Measurements from ENCODE around the gene CCR8.

Gene CCR8

DNA sequence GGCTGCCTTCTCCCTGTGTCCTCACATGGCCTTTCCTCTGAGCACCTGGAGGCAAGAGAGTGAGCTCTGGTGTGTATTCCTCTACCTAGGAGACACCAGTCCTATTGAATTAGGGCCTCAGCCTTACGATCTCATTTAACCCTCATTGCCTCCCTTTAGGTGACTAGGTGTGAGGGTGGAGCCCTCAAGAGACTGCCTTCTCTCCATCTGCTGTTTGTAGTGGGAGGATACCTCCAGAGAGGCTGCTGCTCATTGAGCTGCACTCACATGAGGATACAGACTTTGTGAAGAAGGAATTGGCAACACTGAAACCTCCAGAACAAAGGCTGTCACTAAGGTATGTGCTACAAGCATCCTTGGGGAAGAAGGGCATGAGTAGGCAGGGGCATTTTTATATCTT, at the start of gene CCR8:
CCR8 (plus strand) TSS at position 217 of the 400 bp plus-strand sequence. CDS start 2,623 bp downstream, outside the sequence.
- no peak for DNase-seq

- no peak for DNase-seq
Observed at GRCh38 chr3:39279745-39280517, 49.6 kb upstream of the CCR8 start, which contains the start of gene CX3CR1. Gene CX3CR1 (minus strand): TSS chr3:39280036. CDS start chr3:39266509, 13,527 bp downstream.

DNA sequence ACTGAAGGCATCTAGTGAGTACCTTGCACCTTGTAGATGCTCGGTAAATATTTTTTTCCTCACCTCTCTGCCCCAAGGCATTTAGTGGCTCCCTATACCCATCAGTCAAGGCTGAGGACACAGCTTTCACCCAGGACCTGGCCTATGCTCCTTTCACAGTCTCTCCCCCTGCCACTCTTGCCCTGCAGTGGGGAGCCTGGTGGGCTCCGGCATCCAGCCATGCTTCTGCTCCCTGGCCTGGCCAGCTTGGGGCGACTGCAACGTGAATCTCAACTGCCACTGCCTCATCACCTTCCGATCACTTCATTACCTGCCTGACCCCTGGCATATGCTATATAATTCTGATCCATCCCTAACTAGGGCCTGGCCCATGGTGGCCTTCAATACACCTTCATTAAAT, 48.9 kb upstream of the CCR8 start:
- no peak for DNase-seq

DNA sequence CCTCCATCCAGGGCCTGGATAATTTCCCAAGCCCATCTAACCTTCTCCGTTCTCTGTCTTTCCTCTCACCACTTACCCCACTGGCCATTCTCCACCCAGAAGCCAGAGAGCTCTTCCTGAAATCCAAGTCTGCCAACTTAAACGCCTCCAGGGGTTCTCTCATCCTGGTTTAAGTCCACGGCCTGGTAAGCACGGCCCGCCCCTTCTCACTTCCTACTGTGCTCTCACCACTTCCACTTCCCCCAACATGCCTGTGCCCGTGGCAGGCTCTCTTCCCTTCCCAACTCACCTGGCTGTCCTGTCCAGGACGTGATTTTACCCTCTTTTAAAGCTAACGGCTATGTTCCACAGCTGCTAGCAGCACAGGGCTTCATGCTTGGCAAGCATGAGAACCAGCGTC, 48.0 kb upstream of the CCR8 start:
- DNase-seq = no peak

DNA sequence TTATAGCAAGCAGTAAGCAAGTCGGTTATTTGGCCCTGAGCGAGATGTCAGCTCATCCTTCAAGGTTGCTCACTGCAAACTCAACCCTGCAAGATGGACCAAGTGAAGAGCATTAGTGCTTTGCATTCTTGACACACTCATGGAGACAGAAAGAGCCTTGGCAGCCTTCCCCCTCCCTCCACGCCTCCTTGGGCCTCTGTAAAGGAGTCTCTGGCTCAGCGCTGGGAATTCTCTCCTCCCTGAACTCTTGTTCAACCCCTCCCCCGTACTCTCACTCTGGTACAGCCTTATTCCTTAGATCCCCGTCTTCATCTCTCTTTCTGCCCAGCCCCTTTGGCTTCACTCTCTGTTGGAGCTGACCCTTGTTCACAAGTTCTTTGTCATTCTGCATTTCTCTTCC, 47.5 kb upstream of the CCR8 start:
- no peak for DNase-seq

DNA sequence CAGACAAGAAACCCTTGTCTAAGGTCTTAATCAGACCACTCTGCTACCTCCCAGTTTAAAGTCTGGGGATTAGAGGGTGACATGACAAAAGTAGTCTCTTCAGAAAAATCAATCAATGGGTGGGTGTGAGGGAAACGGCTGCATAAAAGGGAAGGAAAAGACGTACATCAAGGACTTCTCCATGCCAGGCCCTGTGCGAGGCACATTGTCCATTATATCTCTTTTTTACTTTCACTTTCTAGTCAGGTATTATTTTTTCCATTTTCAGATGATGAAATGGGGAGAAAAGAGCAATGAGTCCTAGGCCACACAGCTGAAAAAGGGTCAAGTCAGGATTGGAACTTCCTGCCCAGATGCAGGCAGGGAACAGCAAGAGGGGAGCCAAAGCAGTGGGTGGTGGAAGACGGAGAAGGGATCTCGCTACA, 45.0 kb upstream of the CCR8 start:
- no peak for DNase-seq

- no peak for DNase-seq
Observed at GRCh38 chr3:39285332-39285731, 44.2 kb upstream of the CCR8 start.

DNA sequence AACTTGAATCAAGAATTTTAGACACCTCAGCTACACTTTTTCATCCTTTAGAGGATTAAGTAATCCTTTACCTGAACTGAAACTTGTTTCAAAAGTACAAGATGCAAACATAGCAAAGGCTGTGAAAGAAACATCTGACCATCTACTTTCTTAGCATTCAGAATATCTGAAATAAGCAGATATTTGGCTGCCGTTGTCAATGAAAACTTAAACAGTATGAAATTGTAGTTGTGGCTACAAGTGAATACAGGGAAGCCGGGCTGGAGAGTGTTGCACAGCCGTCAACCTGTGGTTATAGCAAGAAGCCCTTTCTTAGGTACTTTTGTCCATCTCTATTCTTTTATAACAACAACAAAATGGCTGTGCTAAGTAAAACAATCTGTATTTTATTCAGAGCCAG, 42.7 kb upstream of the CCR8 start:
- no peak for DNase-seq

DNA sequence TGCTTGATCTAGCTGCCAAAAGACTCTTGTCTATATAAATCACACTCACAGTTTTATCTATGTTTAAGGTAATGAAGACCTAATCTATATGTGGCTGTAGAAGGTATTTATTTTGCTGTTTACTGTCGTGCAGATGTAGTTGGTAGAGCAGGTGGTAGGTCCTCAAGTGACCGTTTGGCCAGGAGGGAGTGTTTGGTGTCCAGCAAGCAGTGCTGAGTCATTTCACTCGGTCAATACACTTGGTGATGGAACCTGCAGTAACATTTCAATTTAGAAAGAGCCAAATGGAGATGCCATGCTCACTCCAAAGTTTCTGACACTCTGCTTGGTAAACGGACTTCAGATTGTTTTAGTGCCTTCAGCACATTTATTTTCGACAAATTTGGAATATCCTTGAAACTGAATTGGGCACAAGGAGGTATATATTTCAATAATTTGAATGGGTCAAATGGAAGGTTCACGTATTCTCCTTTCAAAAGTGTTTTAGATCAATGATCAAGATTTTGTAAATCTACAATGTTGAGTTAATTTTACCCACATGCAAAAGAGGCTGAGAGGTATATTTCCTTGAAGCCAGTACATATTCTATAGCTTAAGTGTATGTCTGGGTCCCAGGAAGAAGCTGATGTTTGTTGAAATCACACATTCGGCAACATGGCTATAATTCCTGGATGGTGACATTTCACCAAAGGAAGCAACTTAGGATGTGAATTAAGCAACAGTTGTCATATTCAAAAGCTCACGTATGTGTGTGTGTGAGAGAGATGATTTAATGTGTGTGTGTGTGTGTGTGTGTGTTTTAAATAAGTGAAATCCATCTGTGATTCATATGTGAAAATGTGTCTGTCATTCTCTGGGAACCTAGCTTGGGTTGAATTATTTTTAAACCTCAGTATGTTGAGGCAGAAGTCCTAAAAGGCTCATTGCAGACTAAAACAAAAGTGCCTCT, 42.0 kb upstream of the CCR8 start:
- no peak for DNase-seq

GRCh38 chr3:39288300-39288808, 41.2 kb upstream of the CCR8 start:
- peak; percentile 82 for DNase-seq

DNA sequence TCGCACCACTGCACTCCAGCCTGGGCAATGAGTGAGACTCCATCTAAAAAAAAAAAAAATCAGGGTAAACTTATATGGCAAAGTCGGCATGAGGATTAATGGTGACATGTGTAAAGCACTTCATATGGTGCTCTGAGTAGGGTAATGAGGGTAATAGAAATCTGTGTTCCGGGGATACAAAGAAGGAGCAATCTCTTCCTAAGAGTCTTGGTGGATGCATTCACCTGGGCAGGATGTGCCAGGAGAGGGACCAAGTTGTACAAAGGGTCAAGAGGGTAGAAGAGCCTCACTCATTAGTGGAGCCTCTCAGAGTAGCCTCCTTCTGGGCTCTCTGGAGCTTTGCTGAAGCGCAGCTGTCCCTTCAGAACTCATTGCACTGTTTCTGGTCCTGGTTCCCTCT, 40.4 kb upstream of the CCR8 start:
- DNase-seq = no peak

DNA sequence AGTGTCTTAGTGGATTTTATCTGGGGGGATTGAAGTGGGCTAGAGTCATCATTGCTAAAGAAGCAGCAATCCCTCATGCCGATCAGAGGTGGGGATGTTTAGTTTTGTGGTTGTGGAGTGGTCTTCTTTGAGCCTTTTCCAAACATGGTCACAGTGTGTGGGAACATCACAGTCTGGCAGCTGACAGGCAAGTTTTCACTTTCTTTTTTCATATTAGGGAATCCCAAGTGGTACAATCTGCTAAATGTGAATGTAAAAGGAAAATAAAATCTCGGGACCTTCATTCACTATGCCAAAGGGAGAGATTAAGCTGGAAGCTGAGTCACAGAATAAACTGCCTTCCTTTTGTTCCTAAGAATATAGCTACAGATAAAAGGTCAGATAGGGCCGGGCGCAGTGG, 39.3 kb upstream of the CCR8 start:
- no peak for DNase-seq

DNA sequence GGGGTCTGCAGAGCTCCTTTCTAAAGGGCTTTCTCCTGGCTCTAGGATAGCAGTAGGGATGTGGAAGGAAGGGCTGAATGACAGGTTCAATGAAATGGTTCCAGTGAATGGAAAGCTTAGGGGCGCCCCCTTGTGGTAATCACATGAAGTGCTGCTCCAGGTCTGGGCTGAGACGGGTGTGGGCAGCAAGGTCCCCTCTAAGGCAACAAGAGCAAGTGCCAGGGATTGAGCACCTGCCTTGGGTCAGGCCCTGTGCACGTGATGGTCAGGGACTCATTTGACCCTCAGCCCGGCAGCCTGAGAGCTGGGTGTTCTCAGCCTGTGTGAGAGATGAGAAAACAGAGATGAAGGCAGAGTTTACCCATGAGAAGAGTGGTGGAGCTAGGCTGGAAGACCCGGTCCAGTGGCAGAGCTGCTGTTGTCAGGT, 37.6 kb upstream of the CCR8 start:
- DNase-seq = peak; percentile 32

GRCh38 chr3:39292961-39293360, 36.5 kb upstream of the CCR8 start:
- DNase-seq = no peak

DNA sequence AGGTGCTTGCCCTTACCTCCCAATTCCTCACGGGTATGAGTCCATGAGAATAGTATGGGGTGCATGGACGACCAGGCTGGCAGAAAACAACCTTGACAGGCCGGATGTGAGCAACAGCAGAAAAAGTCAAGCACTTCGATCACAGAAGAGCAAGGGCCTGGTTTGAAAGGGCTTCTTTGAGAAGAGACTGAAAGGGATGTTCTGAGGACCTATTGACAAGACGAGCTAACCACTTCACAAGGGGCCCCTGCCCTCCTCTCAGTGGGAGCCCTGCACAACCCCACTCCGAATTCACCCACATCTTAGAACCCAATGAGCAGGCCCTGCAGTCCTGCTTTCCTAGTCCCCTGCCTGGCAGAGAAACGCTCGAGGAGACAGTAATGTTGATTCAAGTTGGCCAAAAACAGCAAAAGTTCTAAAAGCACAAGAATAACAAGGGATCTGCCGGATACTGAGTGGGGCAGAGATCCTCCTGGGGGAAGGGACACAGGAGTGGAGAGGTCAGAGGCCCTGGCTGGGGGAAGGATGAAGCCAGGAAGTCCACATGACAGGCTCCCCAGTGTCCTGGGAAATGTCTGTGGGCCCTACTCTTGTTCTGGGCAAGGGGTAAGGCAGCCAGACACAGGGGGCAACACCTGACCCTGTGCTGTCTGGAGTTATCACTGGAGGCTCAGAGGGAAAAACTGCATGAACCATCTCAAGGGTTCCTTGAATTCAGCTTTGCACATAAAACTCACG, 34.9 kb upstream of the CCR8 start:
- DNase-seq = no peak

DNA sequence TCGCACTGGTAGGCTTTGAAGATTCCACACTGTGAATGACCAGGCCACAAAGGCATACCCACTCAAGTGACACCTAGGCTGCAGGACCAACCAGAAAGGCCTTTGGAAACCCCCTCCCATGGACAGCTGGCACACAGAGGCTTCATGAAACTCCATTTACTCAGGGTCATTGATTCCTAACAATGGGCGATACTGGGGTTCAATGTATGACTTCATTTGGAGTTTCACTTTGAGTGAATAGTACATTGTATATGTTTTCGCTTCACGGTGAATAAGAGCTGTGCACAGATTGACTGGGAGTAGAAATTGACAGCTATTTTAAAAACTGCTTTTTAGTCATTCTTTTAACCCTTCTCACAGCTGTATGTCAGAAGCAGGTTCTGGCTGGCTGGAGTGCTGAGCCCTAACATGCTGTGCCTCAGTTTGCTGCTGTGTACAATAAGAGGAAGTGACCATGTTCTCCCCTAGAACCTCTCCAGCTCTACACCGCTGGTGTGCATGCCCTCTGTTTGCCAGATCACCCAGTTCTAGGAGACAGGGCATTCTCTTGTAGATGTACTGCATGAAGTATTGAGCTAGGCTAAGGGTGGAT, 34.2 kb upstream of the CCR8 start:
- no peak for DNase-seq

DNA sequence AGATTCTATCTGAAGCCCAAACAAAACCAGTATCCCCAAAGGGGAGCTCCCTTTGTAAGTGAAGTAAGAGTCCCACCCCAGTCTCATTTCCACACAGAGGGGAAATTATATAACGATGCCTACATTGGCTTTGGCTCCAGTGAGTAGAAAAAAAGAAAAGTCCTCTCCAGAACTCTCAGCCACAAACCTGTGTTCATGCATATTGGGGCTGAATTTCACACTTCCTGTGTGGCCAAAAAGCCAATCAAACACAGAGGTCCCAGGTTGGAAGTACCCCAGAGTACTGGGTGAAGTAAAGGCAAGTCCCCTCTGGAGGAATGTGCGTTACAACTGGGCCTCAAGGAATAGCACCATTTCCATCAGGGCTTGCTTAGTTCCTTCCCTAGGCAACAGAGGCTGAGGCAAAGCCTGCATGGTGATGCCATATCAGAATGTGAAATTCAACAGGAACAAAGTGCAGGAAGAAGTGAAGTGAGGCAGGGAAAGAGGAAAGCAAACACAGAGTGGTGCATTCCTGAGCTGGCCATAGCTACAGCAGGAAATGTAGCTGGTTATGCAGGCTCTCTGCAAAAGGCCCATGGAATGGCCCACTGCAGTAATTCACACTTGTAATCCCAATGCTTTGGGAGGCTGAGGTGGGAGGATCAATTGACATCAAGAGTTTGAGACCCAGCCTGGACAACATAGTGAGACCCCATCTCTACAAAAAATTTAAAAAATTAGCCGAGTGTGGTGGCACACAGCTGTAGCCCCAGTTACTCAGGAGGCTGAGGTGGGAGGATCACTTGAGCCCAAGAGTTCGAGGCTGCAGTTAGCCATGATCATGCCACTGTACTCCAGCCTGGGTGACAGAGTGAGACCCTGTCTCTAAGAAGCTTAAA, 33.1 kb upstream of the CCR8 start:
- DNase-seq = no peak

DNA sequence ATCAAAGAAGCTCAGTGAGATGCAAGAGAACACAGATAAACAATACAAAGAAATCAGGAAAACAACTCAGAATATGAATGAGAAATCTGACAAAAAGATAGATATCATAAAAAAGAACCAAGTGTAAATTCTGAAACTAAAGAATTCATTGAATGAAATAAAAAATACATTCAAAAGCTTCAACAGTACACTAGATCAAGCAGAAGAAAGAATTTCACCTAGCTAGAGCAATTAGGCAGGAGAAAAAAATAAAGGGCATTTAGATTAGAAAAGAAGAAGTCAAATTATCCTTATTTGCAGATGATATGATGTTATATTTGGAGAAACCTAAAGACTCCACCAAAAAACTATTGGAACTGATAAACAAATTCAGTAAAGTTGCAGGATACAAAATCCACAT, 30.2 kb upstream of the CCR8 start:
- no peak for DNase-seq

DNA sequence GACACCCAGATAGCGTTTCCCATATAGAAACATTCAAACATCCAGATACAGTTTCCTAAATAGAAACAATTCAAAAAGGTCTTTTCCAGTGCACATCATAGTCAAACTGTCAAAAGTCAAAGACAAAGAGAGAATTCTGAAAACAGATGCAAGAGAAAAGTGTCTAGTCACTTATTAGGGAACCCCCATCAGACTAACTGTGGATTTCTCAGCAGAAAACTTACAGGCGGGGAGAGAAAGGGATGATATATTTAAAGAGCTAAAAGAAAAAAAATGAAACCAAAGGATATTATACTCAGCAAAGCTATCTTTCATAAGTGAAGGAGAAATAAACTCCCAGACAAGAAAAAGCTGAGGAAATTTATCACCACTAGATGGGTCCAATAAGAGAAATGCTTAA, 27.3 kb upstream of the CCR8 start:
- DNase-seq = no peak

GRCh38 chr3:39313289-39313688, 16.2 kb upstream of the CCR8 start:
- DNase-seq = no peak

GRCh38 chr3:39315420-39315819, 14.1 kb upstream of the CCR8 start:
- no peak for DNase-seq
